OCI-LY3 (cell line): ENCODE data around the gene SREBF1.

Source experiments
- CTCF ChIP-seq: fragments of 200-600, 300-600 bp; sonication (generic); IDR thresholded peaks from 2 replicates; pipeline ENCODE4 v1.5.1; 2014; ENCODE audit warnings: antibody characterized with exemption, low read length, low read depth
- EZH2phosphoT487 ChIP-seq: fragments of 200-600 bp; shearing (Covaris generic); IDR thresholded peaks from 2 replicates; pipeline ENCODE4 v1.6.1; 2018; ENCODE audit warnings: antibody characterized with exemption, mixed run types, low read depth

- no peak for TF ChIP-seq EZH2phosphoT487
- no peak for TF ChIP-seq CTCF
Observed at GRCh38 chr17:17797119-17797809, 39.5 kb downstream of the SREBF1 start.
